OCI-LY3 (cell line): ENCODE data around the gene ANKRD11.

Experiments used
- H2AFZ ChIP-seq: fragments of 200-600, 300-600 bp; shearing (Covaris generic); 2 replicates; pipeline ENCODE4 v1.6.0; 2014; ENCODE audit warnings: antibody characterized with exemption, low read depth, low read length
- H3K27ac ChIP-seq: fragments of 200-600, 300-600 bp; sonication (generic); 2 replicates; pipeline ENCODE4 v1.5.1; 2014; ENCODE audit warnings: mild to moderate bottlenecking, low read length, moderate library complexity, mixed read lengths
- H3K27me3 ChIP-seq: fragments of 200-600, 300-600 bp; sonication (generic); 2 replicates; pipeline ENCODE4 v1.6.1; 2014; ENCODE audit warnings: low read depth, low read length, mixed read lengths
- H3K36me3 ChIP-seq: fragments of 200-600, 300-600 bp; sonication (generic); replicated peaks from 2 replicates; pipeline ENCODE3; 2014; ENCODE audit warnings: low read depth, low read length, mixed read lengths
- H3K4me1 ChIP-seq: fragments of 300-600, 200-600 bp; sonication (generic); 2 replicates; pipeline ENCODE4 v1.6.1; 2014; ENCODE audit warnings: low read length, mixed read lengths
- H3K4me2 ChIP-seq: fragments of 200-600, 300-600 bp; sonication (generic); 2 replicates; pipeline ENCODE4 v1.6.1; 2014; ENCODE audit warnings: low read length, mixed read lengths
- H3K4me3 ChIP-seq: fragments of 300-600, 200-600 bp; sonication (generic); 2 replicates; pipeline ENCODE4 v1.5.1; 2014; ENCODE audit warnings: antibody characterized with exemption, mild to moderate bottlenecking, low read length, moderate library complexity
- H3K79me2 ChIP-seq: fragments of 300-600, 200-600 bp; shearing (Covaris generic); 2 replicates; pipeline ENCODE4 v1.6.1; 2014; ENCODE audit warnings: mild to moderate bottlenecking, low read length, mixed read lengths
- H3K9ac ChIP-seq: fragments of 300-600, 200-600 bp; shearing (Covaris generic); 2 replicates; pipeline ENCODE4 v1.6.0; 2014; ENCODE audit warnings: mild to moderate bottlenecking, low read length, moderate library complexity
- H3K9me3 ChIP-seq: fragments of 200-600, 300-600 bp; shearing (Covaris generic); 2 replicates; pipeline ENCODE4 v1.6.1; 2014; ENCODE audit warnings: low read length, mixed read lengths; ENCODE audit not compliant: insufficient read depth
- H4K20me1 ChIP-seq: fragments of 200-600, 300-600 bp; sonication (generic); 2 replicates; pipeline ENCODE4 v1.6.1; 2016; ENCODE audit warnings: low read length, mixed read lengths; ENCODE audit not compliant: insufficient read depth
- EZH2phosphoT487 ChIP-seq: fragments of 200-600 bp; shearing (Covaris generic); IDR thresholded peaks from 2 replicates; pipeline ENCODE4 v1.6.1; 2018; ENCODE audit warnings: antibody characterized with exemption, mixed run types, low read depth
- TF ChIP-seq, protein P1 (sequence below): fragments of 200-600, 300-600 bp; sonication (generic); IDR thresholded peaks from 2 replicates; pipeline ENCODE4 v1.5.1; 2014; ENCODE audit warnings: antibody characterized with exemption, low read length, low read depth

ANKRD11 gene

DNA sequence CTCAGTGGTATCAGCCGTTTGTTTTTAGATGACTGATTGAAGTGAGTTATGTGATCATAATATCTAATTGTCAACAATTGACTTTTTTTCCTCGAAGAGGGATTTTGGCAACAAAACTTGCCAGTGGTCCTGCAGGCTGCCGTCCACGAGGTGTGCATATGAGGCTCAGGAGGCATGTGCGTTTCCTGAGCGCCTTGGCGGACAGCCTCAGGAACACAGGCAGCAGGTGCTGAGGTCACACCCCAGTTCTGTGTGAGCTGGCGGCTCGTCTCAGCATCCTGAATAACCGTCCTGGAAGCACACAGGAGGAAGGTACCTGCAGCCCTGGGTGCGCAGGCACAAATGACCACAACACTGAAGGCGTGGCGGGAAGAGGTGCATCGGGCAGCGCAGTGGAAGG lies 29.5 kb upstream of the ANKRD11 start:
- no peak overlapping the region for H3K9ac ChIP-seq
- H3K4me2 ChIP-seq, result no peak overlapping the region
- peaks cover 35% of the 10 kb centered on the region for H3K36me3 ChIP-seq
- H3K27me3 ChIP-seq, result no peaks in the 10 kb centered on the region
- 0 out of 2 replicates have a peak, but pooled peaks cover 3% of the 10 kb centered on the region for H4K20me1 ChIP-seq
- no peaks in the 10 kb centered on the region for H3K4me1 ChIP-seq
- TF ChIP-seq, protein P1, sequence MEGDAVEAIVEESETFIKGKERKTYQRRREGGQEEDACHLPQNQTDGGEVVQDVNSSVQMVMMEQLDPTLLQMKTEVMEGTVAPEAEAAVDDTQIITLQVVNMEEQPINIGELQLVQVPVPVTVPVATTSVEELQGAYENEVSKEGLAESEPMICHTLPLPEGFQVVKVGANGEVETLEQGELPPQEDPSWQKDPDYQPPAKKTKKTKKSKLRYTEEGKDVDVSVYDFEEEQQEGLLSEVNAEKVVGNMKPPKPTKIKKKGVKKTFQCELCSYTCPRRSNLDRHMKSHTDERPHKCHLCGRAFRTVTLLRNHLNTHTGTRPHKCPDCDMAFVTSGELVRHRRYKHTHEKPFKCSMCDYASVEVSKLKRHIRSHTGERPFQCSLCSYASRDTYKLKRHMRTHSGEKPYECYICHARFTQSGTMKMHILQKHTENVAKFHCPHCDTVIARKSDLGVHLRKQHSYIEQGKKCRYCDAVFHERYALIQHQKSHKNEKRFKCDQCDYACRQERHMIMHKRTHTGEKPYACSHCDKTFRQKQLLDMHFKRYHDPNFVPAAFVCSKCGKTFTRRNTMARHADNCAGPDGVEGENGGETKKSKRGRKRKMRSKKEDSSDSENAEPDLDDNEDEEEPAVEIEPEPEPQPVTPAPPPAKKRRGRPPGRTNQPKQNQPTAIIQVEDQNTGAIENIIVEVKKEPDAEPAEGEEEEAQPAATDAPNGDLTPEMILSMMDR, result no peak
- TF ChIP-seq EZH2phosphoT487, result no peak
- H3K4me3 ChIP-seq, result no peak overlapping the region
- no peak overlapping the region for H2AFZ ChIP-seq
- peaks cover 28% of the 10 kb centered on the region for H3K79me2 ChIP-seq
- H3K27ac ChIP-seq, result no peak overlapping the region
- no peaks in the 10 kb centered on the region for H3K9me3 ChIP-seq

DNA sequence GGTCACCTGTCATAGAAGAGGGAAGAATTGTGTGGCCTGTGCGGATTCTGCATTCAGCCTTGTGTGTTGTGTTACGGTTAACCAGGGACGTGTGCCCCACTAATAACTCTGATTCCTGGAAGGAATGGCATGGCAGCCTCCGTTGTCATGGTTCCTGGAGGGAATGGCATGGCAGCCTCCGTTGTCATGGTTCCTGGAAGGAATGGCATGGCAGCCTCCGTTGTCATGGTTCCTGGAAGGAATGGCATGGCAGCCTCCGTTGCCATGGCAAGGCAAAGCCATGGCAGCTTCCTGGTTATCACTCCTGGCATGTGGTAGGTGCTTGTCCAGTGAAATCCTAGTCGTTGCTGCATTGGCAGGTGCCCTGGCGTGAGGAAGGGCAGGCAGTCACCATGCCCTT lies 26.8 kb upstream of the ANKRD11 start:
- Histone ChIP-seq H3K9me3 (no peaks in the 10 kb centered on the region), H3K36me3 (peaks cover 37% of the 10 kb centered on the region), H3K27me3 (no peaks in the 10 kb centered on the region), H3K9ac (no peak overlapping the region), H3K27ac (no peak overlapping the region), H4K20me1 (no peaks in the 10 kb centered on the region), H3K79me2 (peaks cover 28% of the 10 kb centered on the region), H3K4me2 (no peak overlapping the region), H3K4me1 (no peaks in the 10 kb centered on the region), H3K4me3 (no peak overlapping the region), H2AFZ (no peak overlapping the region)
- no peak for TF ChIP-seq EZH2phosphoT487
- TF ChIP-seq, protein P1, result no peak

DNA sequence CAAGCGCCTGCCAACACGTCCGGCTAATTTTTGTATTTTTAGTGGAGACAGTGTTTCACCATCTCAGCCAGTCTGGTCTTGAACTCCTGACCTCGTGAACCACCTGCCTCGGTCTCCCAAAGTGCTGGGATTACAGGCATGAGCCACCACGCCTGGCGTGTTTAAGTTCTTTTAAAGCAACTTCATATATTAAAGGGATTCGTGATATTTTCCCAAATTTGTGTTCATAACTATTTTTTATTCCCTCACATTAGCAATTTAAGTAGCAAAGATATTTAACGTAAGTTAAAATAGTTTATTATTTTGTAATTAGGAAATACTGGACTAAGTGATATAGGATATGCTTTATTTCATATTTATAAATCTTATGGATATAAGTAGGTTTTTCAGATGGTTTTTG lies 22.1 kb upstream of the ANKRD11 start:
- Histone ChIP-seq H3K79me2 (peaks cover 34% of the 10 kb centered on the region), H4K20me1 (peaks cover 4% of the 10 kb centered on the region; the same call in 1 of the 2 replicates), H3K4me1 (peaks cover 5% of the 10 kb centered on the region), H3K9me3 (no peaks in the 10 kb centered on the region), H3K36me3 (peaks cover 29% of the 10 kb centered on the region), H3K4me2 (no peak overlapping the region), H3K9ac (no peak overlapping the region), H3K4me3 (no peak overlapping the region), H3K27me3 (no peaks in the 10 kb centered on the region), H3K27ac (no peak overlapping the region), H2AFZ (no peak overlapping the region)
- TF ChIP-seq EZH2phosphoT487, result no peak
- TF ChIP-seq, protein P1, result no peak

DNA sequence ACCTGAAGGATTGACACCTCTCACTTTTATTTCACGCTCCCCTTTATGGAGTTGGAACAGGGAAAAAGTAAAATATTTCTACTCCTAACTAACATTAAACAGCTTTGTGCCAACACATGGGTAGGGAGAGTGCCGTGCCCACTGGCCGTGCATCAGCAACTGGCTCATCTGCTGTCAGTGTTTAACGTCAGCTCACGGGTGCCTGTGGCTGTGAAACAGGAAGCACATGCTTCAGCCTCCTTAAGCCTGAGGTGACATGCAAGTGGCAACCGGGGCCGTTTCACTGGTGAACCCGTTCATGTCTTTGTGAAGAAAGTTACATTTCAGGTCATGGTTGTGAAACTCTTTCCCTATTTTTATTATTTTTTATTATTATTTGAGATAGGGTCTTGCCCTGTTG lies 21.0 kb upstream of the ANKRD11 start:
- H3K36me3 ChIP-seq, result peaks cover 27% of the 10 kb centered on the region
- no peaks in the 10 kb centered on the region for H3K27me3 ChIP-seq
- H4K20me1 ChIP-seq, result peaks cover 4% of the 10 kb centered on the region; the same call in 1 of the 2 replicates
- H3K79me2 ChIP-seq, result peaks cover 41% of the 10 kb centered on the region
- no peak overlapping the region for H2AFZ ChIP-seq
- TF ChIP-seq, protein P1, result no peak
- no peak for TF ChIP-seq EZH2phosphoT487
- H3K27ac ChIP-seq, result no peak overlapping the region
- no peak overlapping the region for H3K4me3 ChIP-seq
- no peak overlapping the region for H3K4me2 ChIP-seq
- H3K9me3 ChIP-seq, result no peaks in the 10 kb centered on the region
- no peak overlapping the region for H3K9ac ChIP-seq
- peaks cover 12% of the 10 kb centered on the region for H3K4me1 ChIP-seq
